Lower lobe of right lung (tissue), 2 donors: ENCODE data around the gene TMEM44. TPM values are rescaled to one million over a fixed set of nuclear protein-coding genes. Genes with fewer than 3 reads are reported as not detected.

Experiments used
- ATAC-seq, 2 donors: fragments of 200-7000 bp; cut with Tn5 transposase; one replicate each; pipeline ENCODE4 v1.9.1; 2020 to 2022; ENCODE audit warnings: mild to moderate bottlenecking in 2 of 2, moderate library complexity in 2 of 2
- DNase-seq: peaks from one replicate; pipeline ENCODE4 v3.0.0-alpha.2; 2020
- H3K27ac ChIP-seq: fragments of 200-600 bp; one replicate; pipeline ENCODE4 v1.8.0; 2022
- H3K27me3 ChIP-seq: fragments of 200-600 bp; one replicate; pipeline ENCODE4 v1.8.0; 2022; ENCODE audit warnings: low read depth
- H3K36me3 ChIP-seq: fragments of 200-600 bp; one replicate; pipeline ENCODE4 v1.8.0; 2022; ENCODE audit warnings: mild to moderate bottlenecking
- H3K4me1 ChIP-seq: fragments of 200-600 bp; one replicate; pipeline ENCODE4 v1.8.0; 2022
- H3K4me3 ChIP-seq: fragments of 200-600 bp; one replicate; pipeline ENCODE4 v1.8.0; 2022; ENCODE audit warnings: mild to moderate bottlenecking
- H3K9me3 ChIP-seq: fragments of 200-600 bp; one replicate; pipeline ENCODE4 v1.8.0; 2022
- intact Hi-C: fragments of 100-400 bp; cut with DNase I; formaldehyde crosslinking; loops from one replicate; pipeline ENCODE4 v1.11.0; 2022
- total RNA-seq: library from RNA; stranded (reverse); fragmentation: NEBNext Ultra II Directional; extraction: Animal tissue kit (Norgen Biotek cat#: 25700); gene quantifications from one replicate; pipeline ENCODE4 v1.2.1, GENCODE V29; 2021
- TF ChIP-seq, protein P1 (sequence below): fragments of 200-600 bp; IDR thresholded peaks from one replicate; pipeline ENCODE4 v1.8.0; 2022; ENCODE audit warnings: antibody characterized with exemption, mild to moderate bottlenecking
- donor health status: DM: no; HTN: yes; CAD: no; lungs with severe emphysema.

TMEM44 gene
- total RNA-seq, 1 donor from 2014 or later = 22.7 TPM

DNA sequence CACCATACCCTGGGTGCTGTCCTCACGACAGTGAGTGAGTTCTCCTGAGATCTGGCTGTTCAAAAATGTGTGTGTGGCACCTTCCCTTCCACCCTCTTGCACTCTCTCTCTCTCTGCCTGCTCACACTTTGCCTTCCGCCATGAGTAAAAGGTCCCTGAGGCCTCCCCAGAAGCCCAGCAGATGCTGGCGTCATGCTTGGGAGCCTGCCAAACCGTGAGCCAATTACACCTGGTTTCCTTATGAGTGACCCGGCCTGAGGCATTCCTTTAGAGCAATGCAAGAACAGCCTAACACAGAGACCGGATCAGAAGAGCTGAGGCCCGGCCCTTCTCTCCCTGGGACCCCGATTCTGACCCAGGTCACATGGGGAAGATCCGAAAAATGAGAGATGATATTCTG, 15.4 kb downstream of the TMEM44 start:
- no peaks in the 10 kb centered on the region for H3K9me3 ChIP-seq
- H3K27ac ChIP-seq = no peak overlapping the region
- no peak overlapping the region for H3K4me3 ChIP-seq
- no peaks in the 10 kb centered on the region for H3K27me3 ChIP-seq
- H3K4me1 ChIP-seq = no peaks in the 10 kb centered on the region
- no peak for ATAC-seq
- no peak for DNase-seq
- TF ChIP-seq, protein P1, sequence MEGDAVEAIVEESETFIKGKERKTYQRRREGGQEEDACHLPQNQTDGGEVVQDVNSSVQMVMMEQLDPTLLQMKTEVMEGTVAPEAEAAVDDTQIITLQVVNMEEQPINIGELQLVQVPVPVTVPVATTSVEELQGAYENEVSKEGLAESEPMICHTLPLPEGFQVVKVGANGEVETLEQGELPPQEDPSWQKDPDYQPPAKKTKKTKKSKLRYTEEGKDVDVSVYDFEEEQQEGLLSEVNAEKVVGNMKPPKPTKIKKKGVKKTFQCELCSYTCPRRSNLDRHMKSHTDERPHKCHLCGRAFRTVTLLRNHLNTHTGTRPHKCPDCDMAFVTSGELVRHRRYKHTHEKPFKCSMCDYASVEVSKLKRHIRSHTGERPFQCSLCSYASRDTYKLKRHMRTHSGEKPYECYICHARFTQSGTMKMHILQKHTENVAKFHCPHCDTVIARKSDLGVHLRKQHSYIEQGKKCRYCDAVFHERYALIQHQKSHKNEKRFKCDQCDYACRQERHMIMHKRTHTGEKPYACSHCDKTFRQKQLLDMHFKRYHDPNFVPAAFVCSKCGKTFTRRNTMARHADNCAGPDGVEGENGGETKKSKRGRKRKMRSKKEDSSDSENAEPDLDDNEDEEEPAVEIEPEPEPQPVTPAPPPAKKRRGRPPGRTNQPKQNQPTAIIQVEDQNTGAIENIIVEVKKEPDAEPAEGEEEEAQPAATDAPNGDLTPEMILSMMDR = no peak
- intact Hi-C loops = no loop called here
- H3K36me3 ChIP-seq = peaks cover 16% of the 10 kb centered on the region

DNA sequence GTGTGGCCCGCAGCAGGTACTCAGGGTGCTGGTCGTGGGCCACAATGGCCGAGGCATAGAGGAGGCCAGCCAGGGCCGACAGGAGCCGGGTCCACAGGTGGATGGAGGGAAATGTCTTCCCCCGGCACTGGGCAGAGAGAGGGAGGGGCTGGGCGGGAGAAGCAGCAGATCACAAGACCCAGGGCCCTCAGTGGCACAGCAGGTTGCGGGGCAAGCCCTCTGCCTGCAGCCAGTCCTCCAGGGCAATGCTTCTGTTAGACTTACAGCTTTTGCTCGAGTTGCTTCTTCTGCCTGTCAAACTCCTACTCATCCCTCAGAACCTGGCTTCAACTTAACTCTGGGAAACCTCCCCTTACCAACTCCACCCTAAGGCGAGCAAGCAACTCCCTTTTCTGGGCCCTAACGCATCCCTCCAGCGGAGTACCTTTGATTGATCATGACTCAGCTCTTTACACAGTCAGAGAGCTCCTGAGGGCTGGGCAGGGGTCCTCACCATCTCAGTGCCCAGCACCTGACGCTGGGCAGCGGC, 16.0 kb downstream of the TMEM44 start:
- intact Hi-C loops = no loop called here
- TF ChIP-seq, protein P1 = no peak
- Histone ChIP-seq H3K4me3 (no peak overlapping the region), H3K36me3 (peaks cover 14% of the 10 kb centered on the region), H3K27ac (no peak overlapping the region), H3K9me3 (no peaks in the 10 kb centered on the region), H3K4me1 (no peaks in the 10 kb centered on the region), H3K27me3 (no peaks in the 10 kb centered on the region)
- ATAC-seq (no peak), DNase-seq (no peak)

DNA sequence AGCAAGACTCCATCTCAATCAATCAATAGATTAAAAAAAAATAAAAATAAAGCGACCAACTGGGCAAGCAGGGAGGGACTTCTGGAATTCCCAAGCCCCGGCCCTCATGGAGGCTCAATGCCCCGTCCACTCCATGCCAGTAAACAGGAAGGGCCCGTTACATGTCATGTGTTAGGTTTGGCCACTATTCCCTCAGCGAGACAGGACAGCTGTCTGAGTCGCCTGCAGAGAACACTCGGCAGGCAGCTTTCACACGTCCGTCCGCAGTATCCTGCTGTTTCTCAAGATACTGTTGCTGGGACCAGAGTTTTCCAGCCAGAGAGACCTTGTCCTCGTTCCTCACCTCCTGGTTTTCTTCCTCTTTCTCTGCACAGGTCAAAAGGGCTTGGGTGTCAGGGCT, 18.0 kb downstream of the TMEM44 start:
- H3K27me3 ChIP-seq = no peaks in the 10 kb centered on the region
- DNase-seq (no peak), ATAC-seq (no peak)
- no peak overlapping the region for H3K4me3 ChIP-seq
- no peaks in the 10 kb centered on the region for H3K4me1 ChIP-seq
- H3K27ac ChIP-seq = no peak overlapping the region
- peaks cover 14% of the 10 kb centered on the region for H3K36me3 ChIP-seq
- H3K9me3 ChIP-seq = no peaks in the 10 kb centered on the region
- intact Hi-C loops = no loop called here
- TF ChIP-seq, protein P1 = no peak

DNA sequence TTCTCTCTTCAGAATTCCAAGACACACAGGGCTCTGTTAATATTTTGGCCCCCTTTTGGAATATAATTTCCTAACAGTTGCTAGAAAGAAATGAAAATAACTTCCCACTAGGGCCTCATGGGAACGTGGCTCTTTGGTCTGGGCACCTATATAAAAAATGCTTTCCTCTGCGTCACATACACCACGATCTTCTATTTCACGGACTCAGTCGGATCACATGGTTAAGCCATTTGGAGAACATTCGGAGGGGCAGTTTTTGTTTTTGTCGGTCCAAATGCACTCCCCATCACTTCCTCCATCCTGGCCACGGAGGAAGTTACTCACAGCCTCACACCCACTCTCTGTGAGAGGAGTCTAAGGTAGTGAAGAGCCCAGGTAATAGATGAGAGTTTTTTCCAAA, 21.0 kb downstream of the TMEM44 start:
- Histone ChIP-seq H3K36me3 (peaks cover 12% of the 10 kb centered on the region), H3K27me3 (no peaks in the 10 kb centered on the region), H3K9me3 (no peaks in the 10 kb centered on the region), H3K4me1 (no peaks in the 10 kb centered on the region), H3K27ac (no peak overlapping the region), H3K4me3 (no peak overlapping the region)
- TF ChIP-seq, protein P1 = no peak
- intact Hi-C loops = no loop called here
- DNase-seq = no peak
- no peak for ATAC-seq

DNA sequence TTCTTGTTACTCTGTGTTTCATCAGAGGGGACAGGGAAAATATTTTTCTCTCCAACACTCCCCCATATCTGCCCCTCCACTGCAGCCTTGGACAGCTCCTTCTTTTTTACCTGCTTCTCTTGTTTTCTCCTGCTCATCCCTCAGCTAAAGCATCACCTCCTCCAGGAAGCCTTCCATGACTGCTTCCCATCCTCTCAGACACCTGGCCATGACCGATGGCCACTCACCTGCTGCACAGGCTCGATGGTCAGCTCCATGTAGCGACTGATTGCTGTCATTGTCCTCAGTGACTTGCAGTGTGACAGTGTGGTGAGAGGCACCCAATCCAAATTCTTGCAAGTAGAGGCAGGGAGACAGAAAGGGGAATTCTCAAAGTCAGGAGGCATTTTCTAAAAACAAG, 22.5 kb downstream of the TMEM44 start:
- intact Hi-C loops = no loop called here

More for the DNA sequence above, 22.5 kb downstream of the TMEM44 start:
- Histone ChIP-seq H3K27ac (no peak overlapping the region), H3K36me3 (peaks cover 9% of the 10 kb centered on the region), H3K27me3 (no peaks in the 10 kb centered on the region), H3K9me3 (no peaks in the 10 kb centered on the region), H3K4me3 (no peak overlapping the region), H3K4me1 (no peaks in the 10 kb centered on the region)
- ATAC-seq (no peak), DNase-seq (no peak)
- TF ChIP-seq, protein P1 = no peak
